Liver (tissue), 9 donors: ENCODE data around the gene FBXO34. TPM values are rescaled to one million over a fixed set of nuclear protein-coding genes. Genes with fewer than 3 reads are reported as not detected.
"Not testable (repeated sequence)": the region's sequence is repeated elsewhere in the genome, so short reads cannot be mapped to it uniquely, and the experiment has no call there.

Experiments used
- DNase-seq: peaks from one replicate; pipeline ENCODE4 v3.0.0-alpha.2; 2017; ENCODE audit warnings: low spot score
- H3K27ac ChIP-seq, 2 donors: one replicate each; pipeline ENCODE4 v1.7.0; 2013; ENCODE audit warnings: inconsistent platforms in 2 of 2, low read length in 2 of 2, control low read depth in 1 of 2, low read depth in 1 of 2, mild to moderate bottlenecking in 1 of 2
- H3K27me3 ChIP-seq, 4 donors: one replicate each; pipeline versions ENCODE4 v1.6.1 to v1.7.0; 2013; ENCODE audit warnings: low read length in 3 of 4, inconsistent platforms in 1 of 4, mild to moderate bottlenecking in 1 of 4, moderate library complexity in 1 of 4; ENCODE audit not compliant: control insufficient read depth in 4 of 4, insufficient read depth in 4 of 4
- H3K36me3 ChIP-seq, 4 donors: one replicate each; pipeline versions ENCODE4 v1.6.1 to v1.7.0; 2013; ENCODE audit warnings: low read length in 3 of 4, mild to moderate bottlenecking in 3 of 4, low read depth in 1 of 4, moderate library complexity in 1 of 4; ENCODE audit not compliant: control insufficient read depth in 4 of 4, insufficient read depth in 3 of 4
- H3K4me1 ChIP-seq, 4 donors: one replicate each; pipeline versions ENCODE4 v1.6.1 to v1.7.0; 2013; ENCODE audit warnings: low read length in 3 of 4, mild to moderate bottlenecking in 3 of 4, moderate library complexity in 1 of 4; ENCODE audit not compliant: control insufficient read depth in 4 of 4, insufficient read depth in 4 of 4
- H3K4me3 ChIP-seq, 3 donors: one replicate each; pipeline versions ENCODE4 v1.6.1 to v1.7.0; 2013; ENCODE audit warnings: low read length in 3 of 3, control low read depth in 1 of 3, low read depth in 1 of 3, mild to moderate bottlenecking in 1 of 3
- H3K9ac ChIP-seq, 2 donors: one replicate each; pipeline ENCODE4 v1.7.0; 2013; ENCODE audit warnings: low read length in 2 of 2, mild to moderate bottlenecking in 2 of 2, moderate library complexity in 2 of 2, control low read depth in 1 of 2, low read depth in 1 of 2
- H3K9me3 ChIP-seq, 4 donors: one replicate each; pipeline versions ENCODE4 v1.6.1 to v1.7.0; 2013; ENCODE audit warnings: low read length in 3 of 4; ENCODE audit not compliant: control insufficient read depth in 4 of 4
- EGR1 ChIP-seq, 2 donors: IDR thresholded peaks; 2 replicates each; pipeline ENCODE4 v1.6.1; 2016 to 2018; ENCODE audit warnings: antibody characterized with exemption in 2 of 2, low read depth in 2 of 2
- FOXA1 ChIP-seq: IDR thresholded peaks from 2 replicates; pipeline ENCODE4 v1.6.1; 2016; ENCODE audit warnings: antibody characterized with exemption
- FOXA2 ChIP-seq: IDR thresholded peaks from 2 replicates; pipeline ENCODE4 v1.6.1; 2016; ENCODE audit warnings: antibody characterized with exemption
- GABPA ChIP-seq, 2 donors: IDR thresholded peaks in 1 of 2; conservative IDR thresholded peaks in 1 of 2; 2 replicates each; pipeline ENCODE4 v1.6.1; 2016; ENCODE audit warnings: antibody characterized with exemption in 2 of 2, mild to moderate bottlenecking in 1 of 2, moderate library complexity in 1 of 2
- HNF4A ChIP-seq, 2 donors: conservative IDR thresholded peaks; 2 replicates each; pipeline ENCODE4 v1.6.1; 2016; ENCODE audit warnings: antibody characterized with exemption in 2 of 2, mild to moderate bottlenecking in 2 of 2
- HNF4G ChIP-seq: IDR thresholded peaks from 2 replicates; pipeline ENCODE4 v1.6.1; 2016; ENCODE audit warnings: antibody characterized with exemption
- JUND ChIP-seq, 2 donors: IDR thresholded peaks; 2 replicates each; pipeline ENCODE4 v1.6.1; 2016; ENCODE audit warnings: antibody characterized with exemption in 2 of 2
- NR2F2 ChIP-seq: IDR thresholded peaks from 2 replicates; pipeline ENCODE4 v1.6.1; 2016; ENCODE audit warnings: antibody characterized with exemption
- RAD21 ChIP-seq, 2 donors: IDR thresholded peaks; 2 replicates each; pipeline ENCODE4 v1.6.1; 2016; ENCODE audit warnings: antibody characterized with exemption in 2 of 2, mild to moderate bottlenecking in 2 of 2
- RXRA ChIP-seq, 2 donors: IDR thresholded peaks; 2 replicates each; pipeline ENCODE4 v1.6.1; 2017 to 2018; ENCODE audit warnings: antibody characterized with exemption in 2 of 2, mild to moderate bottlenecking in 1 of 2
- SP1 ChIP-seq: IDR thresholded peaks from 2 replicates; pipeline ENCODE4 v1.6.1; 2018; ENCODE audit warnings: antibody characterized with exemption, mild to moderate bottlenecking
- WGBS: extraction: QIAGEN DNeasy Blood & Tissue Kit; methylation state at CpG from one replicate; pipeline ENCODE4 v1.1.7; 2013; 5-methylcytosine and 5-hydroxymethylcytosine counted together
- polyA plus RNA-seq, 2 donors: library from polyadenylated mRNA; stranded (reverse) in 1 of 2; unstranded in 1 of 2; fragments of 200-250 nt in 1 of 2; fragments of >200 nt in 1 of 2; fragmentation: Nextera tagmentation in 1 of 2; extraction: Ambion mirVana in 1 of 2; gene quantifications; one replicate each; pipeline versions ENCODE4 v1.2.1 to v1.2.3, GENCODE V29; 2013 to 2015
- total RNA-seq, 2 donors: library from RNA; depleted of rRNA; stranded (reverse); fragments of >200 nt; gene quantifications; one replicate each; pipeline ENCODE4 v1.2.3, GENCODE V29; 2014
- TF ChIP-seq, protein P1 (sequence below): IDR thresholded peaks from 2 replicates; pipeline ENCODE4 v1.6.1; 2016; ENCODE audit warnings: antibody characterized with exemption
- TF ChIP-seq, protein P2 (sequence below): IDR thresholded peaks from 2 replicates; pipeline ENCODE4 v1.6.1; 2016; ENCODE audit warnings: antibody characterized with exemption, mild to moderate bottlenecking
- TF ChIP-seq, protein P3 (sequence below): IDR thresholded peaks from 2 replicates; pipeline ENCODE4 v1.6.1; 2016; ENCODE audit warnings: antibody characterized with exemption
- TF ChIP-seq, protein P4 (sequence below): fragments of 150-350 bp; IDR thresholded peaks from 2 replicates; pipeline ENCODE4 v1.5.1; 2017; ENCODE audit warnings: improper control_type of control experiment, low read depth, low read length; ENCODE audit not compliant: missing input control
- donor health status: healthy.
- donor health status: healthy.
- donor health status: healthy.
- donor health status: healthy.
- donor health status: healthy.

Gene FBXO34
- total and polyA plus RNA-seq, 4 donors, result 4.2 to 25.8 (median 10.1) TPM

DNA sequence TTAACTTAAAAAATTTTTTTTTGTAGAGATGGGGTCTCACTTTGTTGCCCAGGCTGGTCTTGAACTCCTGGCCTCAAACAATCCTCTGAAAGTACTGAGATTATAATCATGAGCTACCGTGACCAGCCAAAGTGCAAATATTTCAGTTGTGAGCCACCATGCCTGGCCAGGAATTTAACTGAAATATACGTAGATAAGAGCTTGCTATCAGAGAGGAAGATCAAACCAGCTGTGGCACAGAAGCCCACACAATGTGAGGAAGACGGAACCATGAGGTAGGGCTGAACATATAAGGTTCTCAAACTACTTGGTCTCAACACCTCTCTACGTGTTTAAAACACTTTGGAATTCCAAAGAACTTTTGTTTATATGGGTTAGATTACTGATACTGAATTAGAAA, 111.3 kb downstream of the FBXO34 start:
- no peak for DNase-seq
- H3K9ac ChIP-seq, result no peak overlapping the region
- WGBS, result 94% methylated on average over 4 of the region's 4 CpGs
- peaks cover 6 to 50% (median 33%) of the 10 kb centered on the region in 4 donors for H3K36me3 ChIP-seq
- H3K9me3 ChIP-seq, result no peaks in the 10 kb centered on the region
- no peaks in the 10 kb centered on the region for H3K4me1 ChIP-seq
- TF ChIP-seq, protein P1, sequence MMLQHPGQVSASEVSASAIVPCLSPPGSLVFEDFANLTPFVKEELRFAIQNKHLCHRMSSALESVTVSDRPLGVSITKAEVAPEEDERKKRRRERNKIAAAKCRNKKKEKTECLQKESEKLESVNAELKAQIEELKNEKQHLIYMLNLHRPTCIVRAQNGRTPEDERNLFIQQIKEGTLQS, result no peak
- TF ChIP-seq FOXA1 (no peak), SP1 (no peak), NR2F2 (no peak), JUND (IDR thresholded peaks at IDR 0.05) (no peak), HNF4A (conservative IDR thresholded peaks at IDR 0.05) (no peak)
- TF ChIP-seq, protein P2, sequence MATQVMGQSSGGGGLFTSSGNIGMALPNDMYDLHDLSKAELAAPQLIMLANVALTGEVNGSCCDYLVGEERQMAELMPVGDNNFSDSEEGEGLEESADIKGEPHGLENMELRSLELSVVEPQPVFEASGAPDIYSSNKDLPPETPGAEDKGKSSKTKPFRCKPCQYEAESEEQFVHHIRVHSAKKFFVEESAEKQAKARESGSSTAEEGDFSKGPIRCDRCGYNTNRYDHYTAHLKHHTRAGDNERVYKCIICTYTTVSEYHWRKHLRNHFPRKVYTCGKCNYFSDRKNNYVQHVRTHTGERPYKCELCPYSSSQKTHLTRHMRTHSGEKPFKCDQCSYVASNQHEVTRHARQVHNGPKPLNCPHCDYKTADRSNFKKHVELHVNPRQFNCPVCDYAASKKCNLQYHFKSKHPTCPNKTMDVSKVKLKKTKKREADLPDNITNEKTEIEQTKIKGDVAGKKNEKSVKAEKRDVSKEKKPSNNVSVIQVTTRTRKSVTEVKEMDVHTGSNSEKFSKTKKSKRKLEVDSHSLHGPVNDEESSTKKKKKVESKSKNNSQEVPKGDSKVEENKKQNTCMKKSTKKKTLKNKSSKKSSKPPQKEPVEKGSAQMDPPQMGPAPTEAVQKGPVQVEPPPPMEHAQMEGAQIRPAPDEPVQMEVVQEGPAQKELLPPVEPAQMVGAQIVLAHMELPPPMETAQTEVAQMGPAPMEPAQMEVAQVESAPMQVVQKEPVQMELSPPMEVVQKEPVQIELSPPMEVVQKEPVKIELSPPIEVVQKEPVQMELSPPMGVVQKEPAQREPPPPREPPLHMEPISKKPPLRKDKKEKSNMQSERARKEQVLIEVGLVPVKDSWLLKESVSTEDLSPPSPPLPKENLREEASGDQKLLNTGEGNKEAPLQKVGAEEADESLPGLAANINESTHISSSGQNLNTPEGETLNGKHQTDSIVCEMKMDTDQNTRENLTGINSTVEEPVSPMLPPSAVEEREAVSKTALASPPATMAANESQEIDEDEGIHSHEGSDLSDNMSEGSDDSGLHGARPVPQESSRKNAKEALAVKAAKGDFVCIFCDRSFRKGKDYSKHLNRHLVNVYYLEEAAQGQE, result no peak
- H3K27ac ChIP-seq, result no peak overlapping the region
- H3K27me3 ChIP-seq, result no peaks in the 10 kb centered on the region
- H3K4me3 ChIP-seq, result no peak overlapping the region

DNA sequence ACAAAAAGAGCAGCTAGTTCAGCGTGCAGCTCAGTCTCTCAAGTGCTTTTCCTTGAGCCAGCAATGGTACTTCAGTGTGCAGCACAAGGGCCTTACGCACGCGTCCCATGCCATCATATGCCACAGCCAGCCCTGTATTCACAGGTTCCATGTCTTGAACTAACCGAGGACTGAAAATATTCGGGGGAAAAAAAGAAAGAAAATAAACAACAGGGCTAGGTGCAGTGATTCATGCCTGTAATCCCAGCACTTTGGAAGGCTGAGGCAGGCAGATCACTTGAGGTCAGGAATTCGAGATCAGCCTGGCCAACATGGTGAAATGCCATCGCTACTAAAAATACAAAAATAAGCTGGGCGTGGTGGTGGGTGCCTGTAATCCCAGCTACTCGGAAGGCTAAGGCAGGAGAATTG, 111.8 kb downstream of the FBXO34 start:
- DNase-seq, H3K27me3 ChIP-seq, H3K27ac ChIP-seq, H3K9ac ChIP-seq, H3K4me3 ChIP-seq, H3K9me3 ChIP-seq, H3K4me1 ChIP-seq: not testable (repeated sequence)
- peaks cover 6 to 45% (median 27%) of the 10 kb centered on the region in 4 donors for H3K36me3 ChIP-seq
- WGBS, result 92% methylated on average over 10 of the region's 10 CpGs

DNA sequence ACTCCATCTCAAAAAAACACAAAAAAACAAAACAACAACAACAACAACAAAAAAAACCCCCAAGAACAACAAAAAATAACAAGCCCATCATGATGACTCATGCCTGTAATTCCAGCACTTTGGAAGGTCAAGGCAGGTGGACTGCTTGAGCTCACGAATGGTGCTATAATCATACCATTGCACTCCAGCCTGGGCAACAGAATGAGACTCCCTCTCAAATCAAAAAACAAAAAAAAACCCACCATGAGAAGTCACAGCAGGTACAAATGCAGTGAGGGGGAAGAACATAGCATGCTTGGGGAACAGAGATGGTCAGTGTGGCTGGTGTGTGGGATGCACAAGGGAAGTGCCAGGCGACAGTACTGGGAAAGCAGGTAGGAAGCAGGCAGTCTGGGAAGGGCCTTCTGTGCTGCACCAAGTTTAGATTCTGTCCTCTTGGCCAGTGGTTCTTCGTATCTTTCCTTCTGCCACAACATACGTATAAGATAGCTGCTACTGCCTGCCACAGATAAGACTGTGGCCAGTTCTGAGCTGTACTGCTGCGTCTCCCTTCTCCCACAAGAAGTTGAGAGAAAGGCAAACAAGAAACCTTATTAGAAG, 112.4 kb downstream of the FBXO34 start:
- Histone ChIP-seq H3K4me1 (no peaks in the 10 kb centered on the region), H3K27ac (no peak overlapping the region), H3K27me3 (no peaks in the 10 kb centered on the region), H3K9ac (no peak overlapping the region), H3K4me3 (no peak overlapping the region), H3K36me3 (peaks cover 6 to 45% (median 23%) of the 10 kb centered on the region in 4 donors), H3K9me3 (no peaks in the 10 kb centered on the region)
- 89% methylated on average over 5 of the region's 5 CpGs for WGBS
- peak; percentile 68 for DNase-seq
- TF ChIP-seq SP1 (no peak), RXRA (IDR thresholded peaks at IDR 0.05) (no peak), FOXA2 (no peak), NR2F2 (no peak), HNF4A (conservative IDR thresholded peaks at IDR 0.05) (no peak), GABPA (IDR thresholded peaks at IDR 0.05 in 1 of 2, conservative IDR thresholded peaks at IDR 0.05 in 1 of 2) (no peak), EGR1 (IDR thresholded peaks at IDR 0.05; ENCODE audit: low read depth in 2 of 2) (no peak), HNF4G (no peak), RAD21 (IDR thresholded peaks at IDR 0.05) (no peak)
- TF ChIP-seq, protein P2, result no peak
- TF ChIP-seq, protein P3, sequence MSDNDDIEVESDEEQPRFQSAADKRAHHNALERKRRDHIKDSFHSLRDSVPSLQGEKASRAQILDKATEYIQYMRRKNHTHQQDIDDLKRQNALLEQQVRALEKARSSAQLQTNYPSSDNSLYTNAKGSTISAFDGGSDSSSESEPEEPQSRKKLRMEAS, result no peak
- TF ChIP-seq, protein P1, result no peak
- TF ChIP-seq, protein P4, sequence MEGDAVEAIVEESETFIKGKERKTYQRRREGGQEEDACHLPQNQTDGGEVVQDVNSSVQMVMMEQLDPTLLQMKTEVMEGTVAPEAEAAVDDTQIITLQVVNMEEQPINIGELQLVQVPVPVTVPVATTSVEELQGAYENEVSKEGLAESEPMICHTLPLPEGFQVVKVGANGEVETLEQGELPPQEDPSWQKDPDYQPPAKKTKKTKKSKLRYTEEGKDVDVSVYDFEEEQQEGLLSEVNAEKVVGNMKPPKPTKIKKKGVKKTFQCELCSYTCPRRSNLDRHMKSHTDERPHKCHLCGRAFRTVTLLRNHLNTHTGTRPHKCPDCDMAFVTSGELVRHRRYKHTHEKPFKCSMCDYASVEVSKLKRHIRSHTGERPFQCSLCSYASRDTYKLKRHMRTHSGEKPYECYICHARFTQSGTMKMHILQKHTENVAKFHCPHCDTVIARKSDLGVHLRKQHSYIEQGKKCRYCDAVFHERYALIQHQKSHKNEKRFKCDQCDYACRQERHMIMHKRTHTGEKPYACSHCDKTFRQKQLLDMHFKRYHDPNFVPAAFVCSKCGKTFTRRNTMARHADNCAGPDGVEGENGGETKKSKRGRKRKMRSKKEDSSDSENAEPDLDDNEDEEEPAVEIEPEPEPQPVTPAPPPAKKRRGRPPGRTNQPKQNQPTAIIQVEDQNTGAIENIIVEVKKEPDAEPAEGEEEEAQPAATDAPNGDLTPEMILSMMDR, result no peak
